H1 (cell line): ENCODE results near the gene PTGDS. TPM values are rescaled to one million over a fixed set of nuclear protein-coding genes. Genes with fewer than 3 reads are reported as not detected.

ENCODE experiments used
- CTCF ChIA-PET: fragments of 300-600 bp; sonication (Branson Sonifier 250); formaldehyde crosslinking; loops from one replicate; lab custom pipeline; 2021; ENCODE audit not compliant: partially characterized antibody; lab: Charles Lee
- POLR2A ChIA-PET: fragments of 300-600 bp; sonication (Branson Sonifier 250); formaldehyde crosslinking; loops from one replicate; lab custom pipeline; 2021; ENCODE audit warnings: inconsistent platforms; ENCODE audit not compliant: partially characterized antibody; lab: Charles Lee
- DNase-seq, 2 experiments: peaks; one replicate each; pipeline versions ENCODE4 v3.0.0 to v3.0.0-alpha.2; 2010 to 2022; ENCODE audit warnings: low spot score in 2 of 2, low read depth in 1 of 2, mixed read lengths in 1 of 2
- FAIRE-seq: peaks from 2 replicates; lab custom pipeline; 2011; peaks lifted over from hg19 to GRCh38; lab: Jason Lieb, UNC
- H2AFZ ChIP-seq: 2 replicates; pipeline ENCODE4 v1.8.1; 2012; ENCODE audit warnings: low read length, inconsistent platforms
- H2AK5ac ChIP-seq: 2 replicates; pipeline ENCODE4 v1.6.1; 2013; ENCODE audit warnings: low read depth, low read length
- H2BK120ac ChIP-seq: replicated peaks from 2 replicates; pipeline ENCODE3; 2013; ENCODE audit warnings: low read depth, low read length, inconsistent platforms
- H2BK12ac ChIP-seq: 2 replicates; pipeline ENCODE4 v1.6.1; 2013; ENCODE audit warnings: low read depth, low read length
- H2BK15ac ChIP-seq: 2 replicates; pipeline ENCODE4 v1.6.1; 2013; ENCODE audit warnings: low read length
- H2BK20ac ChIP-seq: 2 replicates; pipeline ENCODE4 v1.6.1; 2013; ENCODE audit warnings: low read length
- H2BK5ac ChIP-seq: 2 replicates; pipeline ENCODE4 v1.6.1; 2013; ENCODE audit warnings: low read depth, low read length
- H3K14ac ChIP-seq: 2 replicates; pipeline ENCODE4 v1.6.1; 2013; ENCODE audit warnings: inconsistent platforms; ENCODE audit not compliant: insufficient read length
- H3K18ac ChIP-seq: 2 replicates; pipeline ENCODE4 v1.6.1; 2013; ENCODE audit warnings: low read length; ENCODE audit errors: extremely low read depth
- H3K23ac ChIP-seq: 2 replicates; pipeline ENCODE4 v1.6.1; 2013; ENCODE audit warnings: inconsistent platforms; ENCODE audit not compliant: insufficient read length
- H3K23me2 ChIP-seq: 2 replicates; pipeline ENCODE4 v1.6.1; 2013; ENCODE audit warnings: low read depth, low read length
- H3K27ac ChIP-seq: 2 replicates; pipeline ENCODE4 v1.6.1; 2011; ENCODE audit warnings: low read depth, low read length, inconsistent platforms
- H3K27me3 ChIP-seq, 4 experiments: replicated peaks in 1 of 4; 1 replicate in 1 of 4; 2 replicates in 3 of 4; pipeline versions ENCODE4 v1.6.1 to v1.8.1; 2011 to 2013; ENCODE audit warnings: low read length in 3 of 4, mild to moderate bottlenecking in 3 of 4, inconsistent platforms in 2 of 4, mixed read lengths in 2 of 4, moderate library complexity in 1 of 4; ENCODE audit not compliant: control insufficient read depth in 3 of 4, insufficient read depth in 3 of 4; ENCODE audit errors: extremely low read depth in 1 of 4
- H3K36me3 ChIP-seq, 4 experiments: 2 replicates each; pipeline versions ENCODE4 v1.6.1 to v1.8.1; 2011 to 2013; ENCODE audit warnings: mild to moderate bottlenecking in 4 of 4, low read length in 3 of 4, moderate library complexity in 2 of 4, control low read depth in 1 of 4, inconsistent platforms in 1 of 4; ENCODE audit not compliant: insufficient read depth in 4 of 4, control insufficient read depth in 2 of 4
- H3K4ac ChIP-seq: replicated peaks from 2 replicates; pipeline ENCODE3; 2013; ENCODE audit warnings: low read length, low read depth, mixed read lengths, inconsistent platforms; ENCODE audit not compliant: insufficient read length
- H3K4me1 ChIP-seq, 4 experiments: replicated peaks in 1 of 4; 1 replicate in 1 of 4; 2 replicates in 3 of 4; pipeline versions ENCODE4 v1.6.1 to v1.8.1; 2011 to 2013; ENCODE audit warnings: low read length in 3 of 4, inconsistent platforms in 2 of 4, mixed read lengths in 1 of 4; ENCODE audit not compliant: insufficient read depth in 4 of 4, control insufficient read depth in 3 of 4
- H3K4me2 ChIP-seq, 2 experiments: 2 replicates each; pipeline versions ENCODE4 v1.6.1 to v1.8.1; 2011 to 2013; ENCODE audit warnings: low read depth in 2 of 2, low read length in 2 of 2, control low read depth in 1 of 2, inconsistent platforms in 1 of 2, mild to moderate bottlenecking in 1 of 2; ENCODE audit not compliant: insufficient read depth in 1 of 2
- H3K4me3 ChIP-seq, 4 experiments: fragments of 200-600, 300-600 bp in 1 of 4; sonication (generic), shearing (Covaris generic), sonication (Bioruptor Twin) in 1 of 4; 2 replicates each; pipeline versions ENCODE4 v1.5.1 to v1.8.1; 2011 to 2016; ENCODE audit warnings: low read length in 4 of 4, low read depth in 3 of 4, control low read depth in 2 of 4, inconsistent platforms in 2 of 4, mild to moderate bottlenecking in 2 of 4, mixed read lengths in 1 of 4, moderate library complexity in 1 of 4; ENCODE audit not compliant: insufficient read depth in 2 of 4; ENCODE audit errors: extremely low read depth in 1 of 4
- H3K56ac ChIP-seq: replicated peaks from 2 replicates; pipeline ENCODE3; 2013; ENCODE audit warnings: low read depth, mild to moderate bottlenecking, mixed read lengths, low read length, inconsistent platforms; ENCODE audit not compliant: insufficient read length
- H3K79me1 ChIP-seq: 2 replicates; pipeline ENCODE4 v1.6.1; 2013; ENCODE audit warnings: low read depth, low read length, control low read depth
- H3K79me2 ChIP-seq, 2 experiments: 2 replicates each; pipeline versions ENCODE4 v1.6.1 to v1.8.1; 2012 to 2013; ENCODE audit warnings: low read length in 2 of 2, mild to moderate bottlenecking in 2 of 2, inconsistent platforms in 1 of 2; ENCODE audit not compliant: insufficient read depth in 2 of 2, control insufficient read depth in 1 of 2
- H3K9ac ChIP-seq, 4 experiments: replicated peaks in 1 of 4; 1 replicate in 1 of 4; 2 replicates in 3 of 4; pipeline versions ENCODE4 v1.6.1 to v1.8.1; 2011 to 2013; ENCODE audit warnings: low read depth in 3 of 4, low read length in 3 of 4, control low read depth in 2 of 4, mild to moderate bottlenecking in 2 of 4, moderate library complexity in 2 of 4, inconsistent platforms in 1 of 4; ENCODE audit errors: extremely low read depth in 1 of 4
- H3K9me3 ChIP-seq, 2 experiments: 2 replicates each; pipeline versions ENCODE4 v1.6.1 to v1.8.1; 2012 to 2013; ENCODE audit warnings: mild to moderate bottlenecking in 2 of 2, moderate library complexity in 2 of 2, control low read depth in 1 of 2, inconsistent platforms in 1 of 2, low read depth in 1 of 2, low read length in 1 of 2, mixed read lengths in 1 of 2; ENCODE audit not compliant: insufficient read depth in 2 of 2
- H4K20me1 ChIP-seq, 2 experiments: replicated peaks in 1 of 2; 2 replicates each; pipeline versions ENCODE3 to v1.8.1; 2011 to 2013; ENCODE audit warnings: inconsistent platforms in 2 of 2, low read length in 2 of 2, mild to moderate bottlenecking in 1 of 2; ENCODE audit not compliant: insufficient read depth in 2 of 2, control insufficient read depth in 1 of 2
- H4K5ac ChIP-seq: 2 replicates; pipeline ENCODE4 v1.6.1; 2013; ENCODE audit warnings: low read length, low read depth, mixed read lengths, inconsistent platforms; ENCODE audit not compliant: insufficient read length
- H4K8ac ChIP-seq: 2 replicates; pipeline ENCODE4 v1.8.0; 2013; ENCODE audit warnings: mild to moderate bottlenecking, moderate library complexity, low read length, inconsistent platforms; ENCODE audit not compliant: insufficient read depth; ENCODE audit errors: extremely low read depth
- H4K91ac ChIP-seq: replicated peaks from 2 replicates; pipeline ENCODE3; 2013; ENCODE audit warnings: low read length, mixed read lengths, inconsistent platforms; ENCODE audit not compliant: insufficient read length
- RNF2 ChIP-seq: fragments of 200-900, 300-1000 bp; sonication (generic); IDR thresholded peaks from 2 replicates; pipeline ENCODE4 v1.7.1; 2016; ENCODE audit warnings: borderline replicate concordance, low read depth, mild to moderate bottlenecking, antibody characterized with exemption, low read length; ENCODE audit not compliant: poor library complexity, severe bottlenecking; ENCODE audit errors: missing control alignments
- TEAD4 ChIP-seq: IDR thresholded peaks from 2 replicates; pipeline ENCODE4 v1.6.1; 2012; ENCODE audit warnings: low read depth, low read length, inconsistent platforms, mixed read lengths
- WGBS, 2 experiments: shearing (Covaris generic) in 1 of 2; methylation state at CpG; one replicate each; pipeline versions ENCODE4 v1.1.6 to v1.1.7; 2013 to 2015; ENCODE audit warnings: low lambda C conversion rate in 2 of 2, mixed read lengths in 2 of 2, inconsistent platforms in 1 of 2, low coverage in 1 of 2, missing lambda C conversion rate in 1 of 2; ENCODE audit not compliant: insufficient replicate concordance in 2 of 2, insufficient coverage in 1 of 2, insufficient read length in 1 of 2; ENCODE audit errors: extremely low coverage in 1 of 2, missing lambda C conversion rate in 1 of 2; 5-methylcytosine and 5-hydroxymethylcytosine counted together
- polyA plus RNA-seq, 7 experiments: library from polyadenylated mRNA; depleted of rRNA in 3 of 7; stranded (reverse) in 5 of 7; unstranded in 2 of 7; fragments of >200 nt in 5 of 7; fragments of 200-250 nt in 2 of 7; gene quantifications; 1 replicate in 5 of 7; 2 replicates in 1 of 7; 4 replicates in 1 of 7; pipeline versions ENCODE4 v1.2.1 to v1.2.3, GENCODE V29; 2011 to 2013; ENCODE audit warnings: missing spikeins in 2 of 7, mixed read lengths in 2 of 7
- total RNA-seq: library from RNA; stranded (reverse); fragmentation: NEBNext Ultra II Directional; extraction: Animal tissue kit (Norgen Biotek cat#: 25700); gene quantifications from 2 replicates; pipeline ENCODE4 v1.2.1, GENCODE V29; 2021

The PTGDS gene
- total and polyA plus RNA-seq, 2 of the 8 experiments (the other 6 are each of a cell fraction or from before 2014, with no cell fraction given), result 1.7 to 2.3 TPM

GRCh38 chr9:137009938-137010732 lies 32.8 kb downstream of the PTGDS start:
- no peak overlapping the region for H3K18ac ChIP-seq
- TF ChIP-seq RNF2 (no peak), TEAD4 (no peak)
- no peak overlapping the region for H3K9ac ChIP-seq
- H4K20me1 ChIP-seq, result no peaks in the 10 kb centered on the region
- no peak overlapping the region for H2BK15ac ChIP-seq
- no peaks in the 10 kb centered on the region for H3K27me3 ChIP-seq
- no peak overlapping the region for H3K23ac ChIP-seq
- no peak for DNase-seq
- H3K36me3 ChIP-seq, result peaks cover 0 to 2% (median 0%) of the 10 kb centered on the region in 4 experiments; a peak in 1 of 8 replicates
- no peaks in the 10 kb centered on the region; the same call in 1 of the 2 replicates for H3K23me2 ChIP-seq
- no peaks in the 10 kb centered on the region for H3K79me2 ChIP-seq
- H4K91ac ChIP-seq, result no peak overlapping the region
- H3K14ac ChIP-seq, result no peak overlapping the region
- POLR2A ChIA-PET, result no interaction called here
- no peak overlapping the region for H2AK5ac ChIP-seq
- no peak overlapping the region for H4K8ac ChIP-seq
- no peak overlapping the region for H4K5ac ChIP-seq
- H2BK20ac ChIP-seq, result no peak overlapping the region
- H3K27ac ChIP-seq, result no peak overlapping the region
- no peak overlapping the region for H3K56ac ChIP-seq
- H2AFZ ChIP-seq, result no peak overlapping the region
- H3K4me3 ChIP-seq, result no peak overlapping the region
- peaks cover 0 to 4% (median under 1%) of the 10 kb centered on the region in 4 experiments; a peak in 2 of 7 replicates for H3K4me1 ChIP-seq
- no peak for FAIRE-seq
- CTCF ChIA-PET, result interaction anchor here (1.2 to 2.2 kb wide), 3 partner anchors 17 to 32 kb away, joined by 5 to 12 read pairs (median 7); no protein-coding TSS in a partner anchor
- H3K79me1 ChIP-seq, result no peaks in the 10 kb centered on the region
- no peak overlapping the region; the same call in 1 of the 2 replicates for H2BK5ac ChIP-seq
- no peak overlapping the region for H2BK12ac ChIP-seq
- H3K9me3 ChIP-seq, result peaks cover 0 to 16% of the 10 kb centered on the region in 2 experiments; a peak in 1 of 4 replicates
- WGBS, 2 experiments, result 91% methylated on average over 17 of the region's 49 CpGs; no CpG with 5 or more reads in 1 of the 2 experiments
- no peak overlapping the region for H3K4me2 ChIP-seq
- no peak overlapping the region for H3K4ac ChIP-seq
- no peak overlapping the region for H2BK120ac ChIP-seq
